Measurements from ENCODE around the gene ZXDC. TPM values are rescaled to one million over a fixed set of nuclear protein-coding genes. Genes with fewer than 3 reads are reported as not detected.

ZXDC gene
- total and polyA plus RNA-seq, 9 of the 15 experiments (the other 6 are each of a cell fraction or from before 2014, with no cell fraction given): 0.59 to 13.4 (median 7.3) TPM

- TF ChIP-seq CHD7 (IDR thresholded peaks at IDR 0.05; ENCODE audit: low read depth, low read length) (no peak), USF2 (CRISPR knock-in tag; IDR thresholded peaks at IDR 0.05) (no peak), PRDM10 (IDR thresholded peaks at IDR 0.05; ENCODE audit: partially characterized antibody) (no peak), GTF2B (IDR thresholded peaks at IDR 0.05; ENCODE audit: extremely low read depth, insufficient read length) (no peak), NRF1 (conservative IDR thresholded peaks at IDR 0.05 in 1 of 2, IDR thresholded peaks at IDR 0.05 in 1 of 2) (no peak)
Observed at GRCh38 chr3:126510308-126510910, 34.7 kb upstream of the ZXDC start (continued).
